ENCODE measurements around the gene XPR1. TPM values are rescaled to one million over a fixed set of nuclear protein-coding genes. Genes with fewer than 3 reads are reported as not detected.

Gene XPR1
- total RNA-seq, 1 donor from 2014 or later, result 35.2 TPM

DNA sequence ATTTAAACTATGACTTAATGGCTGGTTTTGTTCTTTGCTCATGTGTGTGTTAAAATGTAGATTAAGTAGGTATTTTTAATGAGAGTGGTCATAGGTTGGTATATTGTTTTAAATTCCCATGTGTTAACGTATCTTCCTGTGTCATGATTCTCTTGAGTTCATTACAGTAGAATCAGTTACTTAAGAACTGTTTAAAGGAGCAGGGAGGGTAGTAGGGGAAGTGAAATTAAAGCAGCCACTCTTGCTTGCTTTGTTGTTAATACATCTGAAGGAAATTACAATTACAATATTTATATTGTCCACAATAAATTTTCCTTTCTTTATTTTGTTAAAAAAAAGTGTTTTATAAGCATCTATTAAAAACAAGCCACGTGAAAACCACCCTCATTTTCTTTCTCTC, 161.6 kb downstream of the XPR1 start:
- no peak overlapping the region for H3K27ac ChIP-seq (ENCODE audit: low read depth, low read length)
- Mint-ChIP-seq H3K27ac (ENCODE audit: unreplicated experiment) (no peak overlapping the region), H3K36me3 (ENCODE audit: low read depth, unreplicated experiment) (peaks cover 1% of the 10 kb centered on the region), H3K4me1 (ENCODE audit: low read depth, unreplicated experiment) (peaks cover 6% of the 10 kb centered on the region), H3K27me3 (ENCODE audit: low read depth, unreplicated experiment) (no peaks in the 10 kb centered on the region), H3K9me3 (ENCODE audit: unreplicated experiment) (no peaks in the 10 kb centered on the region), H3K4me3 (ENCODE audit: unreplicated experiment) (no peak overlapping the region)
- no peaks in the 10 kb centered on the region for H3K79me2 ChIP-seq (ENCODE audit: insufficient read depth, low read length)
- no peaks in the 10 kb centered on the region for H3K4me1 ChIP-seq (ENCODE audit: insufficient read depth, low read length)
- no peaks in the 10 kb centered on the region for H3K9me3 ChIP-seq (ENCODE audit: insufficient read depth, low read depth, low read length)
- no peaks in the 10 kb centered on the region for H4K20me1 ChIP-seq (ENCODE audit: insufficient read depth, low read length)
- no peak overlapping the region for H3K9ac ChIP-seq (ENCODE audit: low read length)
- no peaks in the 10 kb centered on the region for H3K36me3 ChIP-seq (ENCODE audit: insufficient read depth, low read length)
- no peak overlapping the region for H3K4me3 ChIP-seq (ENCODE audit: insufficient read depth, low read depth, low read length)
- DNase-seq (ENCODE audit: low read depth), result peak; percentile 18
- TF ChIP-seq EZH2 (IDR thresholded peaks at IDR 0.05; ENCODE audit: insufficient read depth, low read length), result no peak
- TF ChIP-seq, protein P1, sequence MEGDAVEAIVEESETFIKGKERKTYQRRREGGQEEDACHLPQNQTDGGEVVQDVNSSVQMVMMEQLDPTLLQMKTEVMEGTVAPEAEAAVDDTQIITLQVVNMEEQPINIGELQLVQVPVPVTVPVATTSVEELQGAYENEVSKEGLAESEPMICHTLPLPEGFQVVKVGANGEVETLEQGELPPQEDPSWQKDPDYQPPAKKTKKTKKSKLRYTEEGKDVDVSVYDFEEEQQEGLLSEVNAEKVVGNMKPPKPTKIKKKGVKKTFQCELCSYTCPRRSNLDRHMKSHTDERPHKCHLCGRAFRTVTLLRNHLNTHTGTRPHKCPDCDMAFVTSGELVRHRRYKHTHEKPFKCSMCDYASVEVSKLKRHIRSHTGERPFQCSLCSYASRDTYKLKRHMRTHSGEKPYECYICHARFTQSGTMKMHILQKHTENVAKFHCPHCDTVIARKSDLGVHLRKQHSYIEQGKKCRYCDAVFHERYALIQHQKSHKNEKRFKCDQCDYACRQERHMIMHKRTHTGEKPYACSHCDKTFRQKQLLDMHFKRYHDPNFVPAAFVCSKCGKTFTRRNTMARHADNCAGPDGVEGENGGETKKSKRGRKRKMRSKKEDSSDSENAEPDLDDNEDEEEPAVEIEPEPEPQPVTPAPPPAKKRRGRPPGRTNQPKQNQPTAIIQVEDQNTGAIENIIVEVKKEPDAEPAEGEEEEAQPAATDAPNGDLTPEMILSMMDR (IDR thresholded peaks at IDR 0.05; ENCODE audit: insufficient read depth, low read depth, low read length), result no peak
- FAIRE-seq, result no peak
- H3K4me2 ChIP-seq (ENCODE audit: low read length), result no peak overlapping the region
- no peak overlapping the region for H2AFZ ChIP-seq (ENCODE audit: low read depth, low read length)
- H3K27me3 ChIP-seq (ENCODE audit: insufficient read depth, low read length), result no peaks in the 10 kb centered on the region

- Histone ChIP-seq H3K9me3 (ENCODE audit: insufficient read depth, low read depth, low read length) (no peaks in the 10 kb centered on the region), H3K79me2 (ENCODE audit: insufficient read depth, low read length) (no peaks in the 10 kb centered on the region), H3K27ac (ENCODE audit: low read depth, low read length) (no peak overlapping the region), H2AFZ (ENCODE audit: low read depth, low read length) (no peak overlapping the region), H3K27me3 (ENCODE audit: insufficient read depth, low read length) (no peaks in the 10 kb centered on the region), H3K4me2 (ENCODE audit: low read length) (no peak overlapping the region), H3K4me3 (ENCODE audit: insufficient read depth, low read depth, low read length) (no peak overlapping the region), H3K9ac (ENCODE audit: low read length) (no peak overlapping the region), H3K4me1 (ENCODE audit: insufficient read depth, low read length) (no peaks in the 10 kb centered on the region), H3K36me3 (ENCODE audit: insufficient read depth, low read length) (no peaks in the 10 kb centered on the region), H4K20me1 (ENCODE audit: insufficient read depth, low read length) (no peaks in the 10 kb centered on the region)
- Mint-ChIP-seq H3K9me3 (ENCODE audit: unreplicated experiment) (no peaks in the 10 kb centered on the region), H3K27ac (ENCODE audit: unreplicated experiment) (no peak overlapping the region), H3K4me3 (ENCODE audit: unreplicated experiment) (no peak overlapping the region), H3K27me3 (ENCODE audit: low read depth, unreplicated experiment) (no peaks in the 10 kb centered on the region), H3K36me3 (ENCODE audit: low read depth, unreplicated experiment) (no peaks in the 10 kb centered on the region), H3K4me1 (ENCODE audit: low read depth, unreplicated experiment) (peaks cover 3% of the 10 kb centered on the region)
- FAIRE-seq (no peak), DNase-seq (ENCODE audit: low read depth) (no peak)
- TF ChIP-seq EZH2 (IDR thresholded peaks at IDR 0.05; ENCODE audit: insufficient read depth, low read length), result no peak
- TF ChIP-seq, protein P1 (IDR thresholded peaks at IDR 0.05; ENCODE audit: insufficient read depth, low read depth, low read length), result no peak
Observed at GRCh38 chr1:180796897-180797640, 165.2 kb downstream of the XPR1 start.

DNA sequence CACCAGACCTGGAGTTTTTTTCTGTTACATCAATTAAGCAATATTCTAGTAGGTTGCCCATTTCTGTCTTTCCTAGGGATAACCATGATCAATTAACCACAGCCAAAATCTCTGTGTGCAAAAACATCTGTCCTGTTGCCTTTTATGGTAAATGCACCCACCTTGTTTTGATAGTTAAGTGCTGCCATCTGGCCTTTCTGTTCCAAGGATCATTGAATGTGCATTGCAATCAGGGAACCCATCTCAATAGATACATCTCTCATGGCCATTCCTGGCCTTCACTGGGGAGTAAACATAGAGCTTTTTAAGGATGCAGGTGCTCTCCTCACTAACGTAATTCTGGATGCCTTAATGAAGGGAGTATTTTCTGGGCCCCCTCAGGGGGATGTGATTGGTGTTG, 169.1 kb downstream of the XPR1 start:
- TF ChIP-seq, protein P1 (IDR thresholded peaks at IDR 0.05; ENCODE audit: insufficient read depth, low read depth, low read length), result no peak
- no peak for TF ChIP-seq EZH2 (IDR thresholded peaks at IDR 0.05; ENCODE audit: insufficient read depth, low read length)
- H3K36me3 Mint-ChIP-seq (ENCODE audit: low read depth, unreplicated experiment), result no peaks in the 10 kb centered on the region

More for the DNA sequence above, 169.1 kb downstream of the XPR1 start:
- DNase-seq (ENCODE audit: low read depth) (no peak), FAIRE-seq (no peak)
- Histone ChIP-seq H2AFZ (ENCODE audit: low read depth, low read length) (no peak overlapping the region), H3K27me3 (ENCODE audit: insufficient read depth, low read length) (no peaks in the 10 kb centered on the region), H3K4me3 (ENCODE audit: insufficient read depth, low read depth, low read length) (no peak overlapping the region), H3K9ac (ENCODE audit: low read length) (no peak overlapping the region), H3K9me3 (ENCODE audit: insufficient read depth, low read depth, low read length) (no peaks in the 10 kb centered on the region), H3K4me2 (ENCODE audit: low read length) (no peak overlapping the region), H3K36me3 (ENCODE audit: insufficient read depth, low read length) (no peaks in the 10 kb centered on the region), H4K20me1 (ENCODE audit: insufficient read depth, low read length) (no peaks in the 10 kb centered on the region), H3K27ac (ENCODE audit: low read depth, low read length) (no peak overlapping the region), H3K79me2 (ENCODE audit: insufficient read depth, low read length) (no peaks in the 10 kb centered on the region), H3K4me1 (ENCODE audit: insufficient read depth, low read length) (no peaks in the 10 kb centered on the region)
- Mint-ChIP-seq H3K27ac (ENCODE audit: unreplicated experiment) (no peak overlapping the region), H3K4me3 (ENCODE audit: unreplicated experiment) (no peak overlapping the region), H3K4me1 (ENCODE audit: low read depth, unreplicated experiment) (no peaks in the 10 kb centered on the region), H3K9me3 (ENCODE audit: unreplicated experiment) (no peaks in the 10 kb centered on the region), H3K27me3 (ENCODE audit: low read depth, unreplicated experiment) (no peaks in the 10 kb centered on the region)
